ENCODE data around the gene SCYGR2. TPM values are rescaled to one million over a fixed set of nuclear protein-coding genes. Genes with fewer than 3 reads are reported as not detected.

The SCYGR2 gene
- total RNA-seq, 1 experiment from 2014 or later: not detected

- Histone ChIP-seq H3K4me2 (ENCODE audit: insufficient read depth, insufficient read length, low read length) (no peak overlapping the region), H3K4ac (ENCODE audit: low read depth, low read length) (no peak overlapping the region), H3K23ac (ENCODE audit: insufficient read length, low read depth, low read length) (no peak overlapping the region), H2BK120ac (ENCODE audit: low read depth, low read length, poor library complexity, severe bottlenecking) (no peak overlapping the region), H3K14ac (ENCODE audit: insufficient read depth, low read length) (no peak overlapping the region), H3K79me1 (ENCODE audit: insufficient read depth, low read depth, low read length, poor library complexity, severe bottlenecking) (no peaks in the 10 kb centered on the region), H4K5ac (ENCODE audit: insufficient read length, low read depth, low read length) (no peak overlapping the region), H3T11ph (ENCODE audit: low read length) (no peak overlapping the region), H2BK12ac (ENCODE audit: insufficient read length, low read depth, low read length) (no peak overlapping the region), H4K20me1 (ENCODE audit: control insufficient read depth, insufficient read depth, insufficient read length) (no peaks in the 10 kb centered on the region), H4K91ac (ENCODE audit: insufficient read length, low read depth, low read length) (no peak overlapping the region), H3K56ac (ENCODE audit: insufficient read length, low read depth, low read length) (no peak overlapping the region), H3K27me3 (ENCODE audit: insufficient read depth, low read length) (no peaks in the 10 kb centered on the region), H2BK5ac (ENCODE audit: insufficient read length, low read length) (no peak overlapping the region), H2BK20ac (ENCODE audit: low read depth, low read length, poor library complexity, severe bottlenecking) (no peak overlapping the region), H3K23me2 (ENCODE audit: insufficient read length, low read depth, low read length, poor library complexity, severe bottlenecking) (no peaks in the 10 kb centered on the region), H2AFZ (ENCODE audit: low read length) (no peak overlapping the region), H2AK5ac (ENCODE audit: insufficient read length, low read length) (no peak overlapping the region), H3K27ac (ENCODE audit: insufficient read length, low read depth, low read length) (no peak overlapping the region), H3K9ac (ENCODE audit: extremely low read depth, insufficient read length, low read length) (no peak overlapping the region), H3K9me3 (ENCODE audit: control insufficient read depth, low read depth, low read length) (no peaks in the 10 kb centered on the region), H3K18ac (ENCODE audit: insufficient read length, low read depth, low read length) (no peak overlapping the region), H3K4me1 (ENCODE audit: insufficient read depth, low read length) (no peaks in the 10 kb centered on the region), H2BK15ac (ENCODE audit: low read depth, low read length) (no peak overlapping the region), H3K79me2 (ENCODE audit: insufficient read depth, low read length) (no peaks in the 10 kb centered on the region), H4K8ac (replicated peaks; ENCODE audit: insufficient read length, low read depth, low read length) (no peak overlapping the region)
- Mint-ChIP-seq H3K36me3 (ENCODE audit: insufficient read depth in 1 of 3, low read depth in 3 of 3) (no peaks in the 10 kb centered on the region), H3K9me3 (peaks cover 3 to 5% of the 10 kb centered on the region in 2 experiments; a peak in 4 of 5 replicates), H3K27ac (no peak overlapping the region; a peak in 1 of 7 replicates), H3K4me1 (peaks cover 6 to 7% of the 10 kb centered on the region in 2 experiments), H3K4me3 (no peak overlapping the region), H3K27me3 (ENCODE audit: low read depth) (no peaks in the 10 kb centered on the region)
- no CpG with 5 or more reads among the region's 2 CpGs for WGBS (ENCODE audit: extremely low coverage, insufficient read length, low lambda C conversion rate)
- no peak for DNase-seq
- TF ChIP-seq CTCF (conservative IDR thresholded peaks at IDR 0.05): no peak
Observed at GRCh38 chr2:227576812-227577211, 21.9 kb upstream of the SCYGR2 start.

All from H9 (cell line).